DMS53 treated with DMSO at 0.1 percent for 48 hours (cell line): ENCODE measurements around the gene ARPC4.

Source experiments
- DNase-seq: peaks from one replicate; lab custom pipeline; 2025; ENCODE audit not compliant: unreplicated experiment; lab: John Stamatoyannopoulos, UW

Gene ARPC4

DNA sequence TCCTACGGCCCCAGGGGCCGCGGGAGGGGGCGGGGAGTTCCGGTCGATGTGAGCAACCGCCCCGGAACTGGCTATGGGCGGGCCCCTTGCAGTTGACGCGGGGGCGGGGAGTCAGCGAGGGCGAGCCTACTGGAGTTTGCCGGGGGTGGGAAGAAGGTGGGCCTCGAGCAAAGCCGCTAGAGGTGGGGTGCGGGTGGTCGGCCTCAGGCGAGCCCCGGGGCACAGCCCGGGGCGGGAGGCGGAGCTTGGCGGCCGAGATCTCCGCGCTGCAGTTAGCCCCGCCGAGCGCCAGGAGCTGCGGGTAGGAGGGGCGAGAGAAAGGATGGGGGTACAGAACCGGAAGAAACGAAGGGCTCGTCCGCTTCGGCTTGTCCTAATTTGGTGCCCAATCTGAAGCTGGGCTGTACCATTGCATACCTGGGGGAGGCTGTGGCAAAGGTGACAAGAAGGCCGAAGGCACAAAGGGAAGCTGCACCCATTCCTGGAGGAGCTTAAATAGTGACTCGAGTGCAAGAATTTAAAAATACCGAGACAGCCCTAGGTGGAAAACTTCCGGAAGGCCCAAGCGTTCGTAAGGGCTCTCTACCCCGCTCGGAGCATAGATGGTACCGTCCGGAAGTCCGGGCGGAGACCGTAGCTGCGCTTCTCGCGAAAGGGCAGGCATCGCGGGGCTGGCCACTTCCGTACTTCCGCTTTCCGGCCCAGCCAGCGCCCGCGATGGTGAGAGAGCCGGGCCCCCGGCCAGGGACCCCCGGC, at the start of gene ARPC4, which contains the start of gene TADA3:
Gene ARPC4, plus strand, starts transcription at position 678 of the 756 bp plus-strand sequence. Its CDS starts 40 bp downstream, at position 718.
Gene TADA3, minus strand, starts transcription at position 69 of the 756 bp plus-strand sequence. CDS start 1,007 bp downstream, outside the sequence.
- DNase-seq: peak; percentile 56

DNA sequence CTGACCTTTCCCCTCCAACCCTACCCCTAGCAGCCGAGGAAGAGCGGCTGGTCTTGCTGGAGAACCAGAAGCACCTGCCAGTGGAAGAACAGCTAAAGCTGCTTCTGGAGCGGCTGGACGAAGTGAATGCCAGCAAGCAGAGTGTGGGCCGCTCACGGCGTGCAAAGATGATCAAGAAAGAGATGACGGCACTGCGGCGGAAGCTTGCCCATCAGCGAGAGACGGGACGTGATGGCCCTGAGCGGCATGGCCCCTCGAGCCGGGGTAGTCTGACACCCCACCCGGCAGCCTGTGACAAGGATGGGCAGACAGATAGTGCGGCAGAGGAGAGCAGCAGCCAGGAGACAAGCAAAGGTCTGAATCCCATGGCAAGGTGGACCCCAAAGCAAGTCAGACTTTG, 49.3 kb upstream of the ARPC4 start:
- DNase-seq: no peak

DNA sequence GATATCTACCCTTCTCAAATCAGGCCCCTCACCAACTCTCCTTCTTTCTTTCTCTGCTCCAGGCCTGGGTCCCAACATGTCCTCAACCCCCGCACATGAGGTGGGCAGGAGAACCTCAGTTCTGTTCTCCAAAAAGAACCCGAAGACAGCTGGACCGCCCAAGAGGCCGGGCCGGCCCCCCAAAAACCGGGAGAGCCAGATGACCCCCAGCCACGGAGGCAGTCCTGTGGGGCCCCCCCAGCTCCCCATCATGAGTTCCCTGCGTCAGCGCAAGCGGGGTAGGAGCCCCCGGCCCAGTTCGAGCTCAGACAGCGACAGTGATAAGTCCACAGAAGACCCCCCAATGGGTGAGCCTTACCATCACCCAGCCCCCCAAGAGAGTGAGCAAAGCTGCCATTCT, 48.7 kb upstream of the ARPC4 start:
- no peak for DNase-seq

DNA sequence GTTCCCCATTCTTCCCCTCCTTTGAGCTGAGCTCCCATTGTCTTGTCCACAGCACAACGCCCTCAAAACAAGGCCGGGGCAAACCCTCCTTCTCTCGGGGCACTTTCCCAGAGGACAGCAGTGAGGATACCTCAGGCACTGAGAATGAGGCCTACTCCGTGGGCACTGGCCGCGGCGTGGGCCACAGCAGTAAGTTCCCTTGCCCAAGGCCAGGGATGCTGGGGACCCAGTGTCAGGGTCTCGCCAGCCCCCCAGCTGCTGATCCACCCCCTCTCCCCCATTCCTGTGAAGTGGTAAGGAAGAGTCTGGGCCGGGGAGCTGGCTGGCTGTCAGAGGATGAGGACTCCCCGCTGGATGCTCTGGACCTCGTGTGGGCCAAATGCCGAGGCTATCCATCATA, 47.4 kb upstream of the ARPC4 start:
- no peak for DNase-seq

DNA sequence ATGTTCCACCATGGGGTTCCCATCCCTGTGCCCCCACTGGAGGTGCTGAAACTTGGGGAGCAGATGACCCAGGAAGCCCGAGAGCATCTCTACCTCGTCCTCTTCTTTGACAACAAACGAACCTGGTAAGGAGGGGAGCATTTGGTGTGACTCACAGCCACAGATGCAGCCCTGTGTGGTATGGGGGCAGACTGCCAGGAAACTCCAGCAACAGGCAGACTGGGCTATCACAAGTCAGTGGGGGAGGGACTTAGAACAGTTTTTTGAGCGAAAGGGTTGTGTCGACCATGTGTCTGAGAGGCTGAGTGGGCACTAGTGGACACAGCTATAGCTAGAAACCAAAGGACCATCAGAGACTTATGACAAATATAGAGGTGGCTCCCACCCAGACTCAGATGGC, 46.6 kb upstream of the ARPC4 start:
- no peak for DNase-seq

DNA sequence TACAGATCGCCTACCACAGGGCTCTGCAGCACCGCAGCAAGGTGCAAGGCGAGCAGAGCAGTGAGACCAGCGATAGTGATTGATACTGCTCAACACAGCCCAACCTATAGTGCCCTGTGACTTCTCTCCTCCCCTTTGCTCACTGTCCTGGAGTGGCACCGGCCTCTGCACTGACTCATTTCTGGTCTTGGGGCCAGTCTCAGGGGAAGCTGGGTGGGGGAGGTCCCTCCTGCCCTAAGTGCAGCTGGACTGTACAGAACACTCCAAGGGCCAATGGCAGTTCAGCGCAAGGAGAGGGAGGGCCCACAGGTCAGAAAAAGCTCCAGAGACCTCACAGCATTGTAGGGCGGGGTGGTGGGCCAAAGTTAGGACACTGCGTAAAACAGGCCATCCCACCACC, 45.6 kb upstream of the ARPC4 start:
- DNase-seq: no peak

DNA sequence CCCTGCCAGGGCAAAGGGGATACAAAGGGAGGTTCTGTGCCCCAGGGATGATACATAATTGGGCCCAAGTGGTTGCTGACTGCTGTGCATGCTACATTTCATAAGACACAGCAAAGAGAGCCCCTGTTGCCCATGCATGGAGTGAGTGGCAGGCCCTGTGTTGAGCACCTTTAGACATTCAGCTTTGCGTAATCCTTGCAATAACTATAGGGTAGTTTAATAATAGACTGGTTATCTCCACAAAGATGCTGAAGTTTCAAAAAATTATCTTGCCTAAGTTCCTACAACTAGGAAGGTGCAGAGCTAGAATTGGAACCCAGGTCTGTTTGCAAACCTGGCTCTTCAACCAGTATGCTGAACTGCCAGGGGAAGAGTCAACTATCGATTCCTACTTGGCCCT, 44.9 kb upstream of the ARPC4 start:
- DNase-seq: no peak

DNA sequence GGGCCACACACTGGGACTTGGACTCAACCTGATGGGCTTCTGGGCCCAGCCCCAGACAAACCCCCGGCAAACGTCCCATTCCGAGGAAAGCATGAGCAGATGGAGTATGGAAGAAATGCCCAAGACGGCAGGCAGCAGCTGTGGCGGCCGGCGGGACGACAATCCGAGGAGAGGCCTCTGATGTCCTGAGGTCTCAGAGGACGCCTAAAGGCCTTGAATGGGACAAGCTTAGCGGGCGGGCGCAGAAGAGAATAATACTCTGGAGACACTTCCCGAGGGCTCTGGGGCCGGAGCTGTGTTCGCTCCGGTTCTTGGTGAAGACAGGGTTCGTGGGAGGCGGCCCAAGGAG, 43.6 kb upstream of the ARPC4 start:
- DNase-seq: no peak

DNA sequence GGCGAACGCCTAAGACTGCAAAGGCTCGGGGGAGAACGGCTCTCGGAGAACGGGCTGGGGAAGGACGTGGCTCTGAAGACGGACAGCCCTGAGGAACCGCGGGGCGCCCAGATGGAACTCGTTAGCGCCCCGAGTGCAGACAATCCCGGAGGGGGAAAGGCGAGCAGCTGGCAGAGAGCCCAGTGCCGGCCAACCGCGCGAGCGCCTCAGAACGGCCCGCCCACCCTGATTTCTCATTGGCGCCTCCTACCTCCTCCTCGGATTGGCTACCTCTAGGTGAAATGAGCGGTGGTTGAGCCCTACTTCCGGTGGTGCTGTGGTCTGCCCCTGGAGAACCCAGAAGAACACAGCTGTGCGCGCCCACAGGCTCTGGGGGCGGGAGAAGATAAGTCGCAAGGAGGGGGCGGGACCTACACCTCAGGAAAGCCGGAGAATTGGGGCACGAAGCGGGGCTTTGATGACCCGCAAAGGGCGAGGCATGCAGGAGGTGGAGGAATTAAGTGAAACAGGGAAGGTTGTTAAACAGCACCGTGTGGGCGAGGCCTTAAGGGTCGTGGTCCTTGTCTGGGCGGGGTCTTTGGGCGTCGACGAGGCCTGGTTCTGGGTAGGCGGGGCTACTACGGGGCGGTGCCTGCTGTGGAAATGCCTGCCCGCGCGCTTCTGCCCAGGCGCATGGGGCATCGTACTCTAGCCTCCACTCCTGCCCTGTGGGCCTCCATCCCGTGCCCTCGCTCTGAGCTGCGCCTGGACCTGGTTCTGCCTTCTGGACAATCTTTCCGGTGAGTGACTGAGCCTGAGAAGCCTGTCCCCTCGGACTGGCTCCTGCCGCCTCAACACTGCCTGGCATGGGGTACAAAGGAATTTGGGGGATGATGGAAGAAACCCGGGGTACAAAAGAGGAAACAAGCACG, 43.0 kb upstream of the ARPC4 start, which contains the start of gene OGG1:
Gene OGG1, plus strand, starts transcription at position 308 of the 911 bp plus-strand sequence. Its CDS starts 335 bp downstream, at position 643.
- DNase-seq: peak; percentile 51

DNA sequence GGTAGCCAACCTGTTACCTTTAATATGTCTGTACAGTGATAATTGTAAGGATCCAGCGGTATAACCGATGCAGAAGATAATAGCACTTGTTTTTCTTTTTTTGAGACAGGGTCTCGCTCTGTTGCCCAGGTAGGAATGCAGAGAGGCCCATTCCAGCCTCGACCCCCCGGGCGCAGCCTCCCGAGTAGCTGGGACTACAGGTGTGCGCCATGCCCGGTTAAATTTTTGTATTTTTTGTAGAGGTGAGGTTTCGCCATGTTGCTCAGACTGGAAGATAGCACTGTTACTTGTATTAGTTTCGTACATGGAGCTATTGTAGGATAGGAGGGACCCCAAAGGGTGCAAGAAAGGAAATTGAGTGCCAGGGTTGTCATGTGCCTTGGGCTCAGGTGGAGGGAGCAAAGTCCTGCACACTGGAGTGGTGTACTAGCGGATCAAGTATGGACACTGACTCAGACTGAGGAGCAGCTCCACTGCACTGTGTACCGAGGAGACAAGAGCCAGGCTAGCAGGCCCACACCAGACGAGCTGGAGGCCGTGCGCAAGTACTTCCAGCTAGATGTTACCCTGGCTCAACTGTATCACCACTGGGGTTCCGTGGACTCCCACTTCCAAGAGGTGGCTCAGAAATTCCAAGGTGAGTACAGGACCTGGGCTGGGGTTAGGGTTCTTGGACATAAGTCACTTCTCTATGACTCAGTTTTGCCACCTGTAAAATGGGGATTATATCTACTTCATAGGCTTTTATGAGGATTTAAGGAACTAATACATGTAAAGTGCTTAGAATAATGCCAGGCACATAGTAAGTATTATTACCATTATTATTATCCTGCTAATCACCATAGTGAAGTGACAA, 42.1 kb upstream of the ARPC4 start:
- DNase-seq: no peak

DNA sequence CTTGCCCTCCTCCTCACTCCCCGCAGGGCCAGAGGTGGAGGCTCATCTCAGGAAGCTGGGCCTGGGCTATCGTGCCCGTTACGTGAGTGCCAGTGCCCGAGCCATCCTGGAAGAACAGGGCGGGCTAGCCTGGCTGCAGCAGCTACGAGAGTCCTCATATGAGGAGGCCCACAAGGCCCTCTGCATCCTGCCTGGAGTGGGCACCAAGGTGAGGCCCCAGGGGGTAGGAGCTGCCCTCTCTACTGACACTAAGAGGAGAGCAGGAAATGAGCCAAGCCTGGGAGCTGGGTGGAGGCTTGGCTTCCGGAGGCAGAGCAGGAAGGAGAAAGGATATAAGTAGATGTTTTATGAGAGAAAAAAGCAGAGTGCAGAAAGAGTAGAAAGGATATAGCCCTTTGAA, 38.2 kb upstream of the ARPC4 start:
- no peak for DNase-seq

DNA sequence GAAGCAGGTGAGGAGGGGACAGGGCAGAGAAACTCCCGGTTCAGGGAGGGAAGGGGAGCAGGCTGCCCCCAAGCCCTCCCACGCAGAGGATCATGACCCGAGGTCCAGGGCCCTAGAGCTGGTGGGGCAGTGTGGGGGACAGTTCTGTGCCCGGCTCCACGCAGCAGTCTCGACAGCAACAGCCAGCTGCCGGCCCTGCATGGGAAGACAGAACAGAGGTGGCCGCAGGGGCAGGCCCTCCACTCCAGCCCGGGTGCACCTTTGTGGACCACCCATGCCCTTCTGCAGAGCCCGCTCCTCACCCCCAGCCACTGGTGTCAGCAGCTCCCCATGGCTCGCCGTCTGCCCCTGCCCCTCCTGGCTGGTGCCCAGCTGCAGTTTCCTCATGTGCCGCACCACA, 35.5 kb upstream of the ARPC4 start:
- no peak for DNase-seq

DNA sequence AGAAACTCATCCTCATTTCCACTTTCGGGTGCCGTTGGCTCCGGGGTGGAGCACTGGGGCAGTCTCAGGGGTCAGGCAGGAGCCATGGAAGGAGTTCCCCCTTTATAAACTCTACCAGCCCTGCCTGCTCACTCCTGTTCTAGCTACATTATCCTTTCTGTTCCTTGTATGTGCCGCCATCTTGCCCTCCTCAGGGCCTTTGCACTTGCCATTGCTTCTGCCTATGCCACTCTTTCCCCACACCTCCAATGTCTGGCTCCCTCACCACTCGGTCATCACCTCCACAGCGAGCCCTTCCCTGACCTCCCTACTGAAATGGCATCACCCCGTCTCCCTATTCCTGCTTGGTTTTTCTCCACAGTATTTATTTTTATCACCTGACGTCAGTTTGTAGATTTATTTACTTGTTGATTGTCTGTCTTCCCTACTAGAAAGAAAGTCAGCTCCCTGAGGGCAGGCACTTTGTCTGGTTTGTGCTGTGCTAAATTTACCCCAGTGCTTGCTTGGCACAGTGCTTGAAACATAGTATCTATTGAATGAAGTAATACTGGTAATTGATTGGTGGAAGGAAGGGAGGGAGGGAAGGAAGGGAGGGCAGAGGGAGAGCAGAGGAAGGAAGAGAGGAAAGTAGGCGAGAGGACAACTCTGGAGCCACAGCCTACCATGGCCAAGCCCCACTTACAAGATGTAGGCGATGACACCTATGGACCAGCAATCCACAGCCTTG, 31.9 kb upstream of the ARPC4 start:
- DNase-seq: no peak

DNA sequence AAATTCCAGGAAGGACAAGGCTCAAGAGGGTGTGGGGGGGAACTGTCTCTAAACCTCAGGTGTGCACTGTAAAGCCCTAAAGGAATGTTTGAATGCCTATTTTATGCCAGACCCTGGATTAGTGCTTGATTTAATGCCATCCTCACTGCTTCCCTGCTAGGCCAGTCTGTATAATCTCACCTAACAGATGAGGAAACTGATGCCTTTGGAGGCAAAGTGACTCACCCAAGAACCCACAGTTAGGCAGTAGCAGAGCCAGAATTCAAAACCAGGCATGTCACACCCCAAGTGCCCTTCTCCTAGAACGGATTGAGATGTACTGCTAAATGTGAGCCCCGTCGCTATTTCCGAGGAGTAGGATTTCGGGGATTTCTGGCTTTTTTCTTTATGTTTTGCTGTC, 31.0 kb upstream of the ARPC4 start:
- DNase-seq: no peak

DNA sequence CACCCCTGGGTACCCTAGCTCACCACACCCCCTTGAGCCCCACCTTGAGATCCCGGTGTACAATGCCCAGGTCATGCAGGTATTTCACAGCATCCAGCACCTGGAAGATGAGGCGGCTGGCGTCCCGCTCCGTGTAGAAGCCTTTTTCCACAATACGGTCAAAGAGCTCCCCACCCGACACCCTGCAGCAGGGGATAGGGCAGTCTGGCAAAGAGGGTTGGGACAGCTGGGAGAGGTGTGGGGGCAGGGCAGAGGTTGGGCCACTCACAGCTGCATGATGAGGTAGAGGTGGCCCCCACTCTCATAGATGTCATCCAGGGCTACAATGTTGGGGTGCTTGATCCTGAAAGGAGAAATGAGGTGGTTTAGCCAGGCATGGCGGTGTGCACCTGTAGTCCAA, 30.0 kb upstream of the ARPC4 start:
- DNase-seq: no peak

DNA sequence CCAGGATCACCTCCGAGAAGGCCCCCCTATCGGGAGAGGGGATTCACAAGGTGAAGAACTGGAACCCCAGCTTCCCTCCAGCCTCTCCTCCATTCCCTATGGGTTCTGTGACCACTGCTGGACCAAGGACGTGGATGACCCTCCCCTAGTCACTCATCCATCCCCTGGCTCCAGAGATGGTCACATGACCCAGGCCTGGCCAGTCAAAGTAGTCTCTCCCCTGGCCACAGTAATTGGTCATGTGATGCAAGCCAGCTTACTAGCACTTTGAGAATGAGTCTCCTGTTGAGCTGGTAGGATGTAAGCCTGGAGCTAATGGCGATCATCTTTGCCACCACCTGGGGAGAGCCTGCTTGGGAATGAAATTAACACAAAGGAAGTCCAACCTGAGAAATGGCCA, 27.0 kb upstream of the ARPC4 start:
- DNase-seq: no peak

DNA sequence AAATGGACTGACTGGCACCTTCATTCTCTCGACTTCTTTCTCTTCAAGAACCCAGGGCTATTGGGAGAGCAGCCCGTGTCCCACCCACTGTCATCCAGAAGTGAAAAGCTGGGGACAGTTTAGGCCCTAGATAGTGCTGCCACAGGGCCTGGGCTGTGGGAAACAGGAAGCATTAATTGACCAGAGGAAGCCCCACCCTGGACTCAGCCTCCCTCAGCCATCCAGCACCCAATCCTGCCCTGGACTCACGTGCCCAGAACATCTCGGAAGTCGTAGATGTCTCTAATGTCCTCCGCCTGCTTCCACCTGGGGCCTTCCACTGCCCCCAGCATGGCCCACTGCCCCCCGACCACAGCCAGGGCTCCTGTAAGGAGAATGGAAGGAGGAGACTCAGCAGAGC, 25.5 kb upstream of the ARPC4 start:
- DNase-seq: no peak

DNA sequence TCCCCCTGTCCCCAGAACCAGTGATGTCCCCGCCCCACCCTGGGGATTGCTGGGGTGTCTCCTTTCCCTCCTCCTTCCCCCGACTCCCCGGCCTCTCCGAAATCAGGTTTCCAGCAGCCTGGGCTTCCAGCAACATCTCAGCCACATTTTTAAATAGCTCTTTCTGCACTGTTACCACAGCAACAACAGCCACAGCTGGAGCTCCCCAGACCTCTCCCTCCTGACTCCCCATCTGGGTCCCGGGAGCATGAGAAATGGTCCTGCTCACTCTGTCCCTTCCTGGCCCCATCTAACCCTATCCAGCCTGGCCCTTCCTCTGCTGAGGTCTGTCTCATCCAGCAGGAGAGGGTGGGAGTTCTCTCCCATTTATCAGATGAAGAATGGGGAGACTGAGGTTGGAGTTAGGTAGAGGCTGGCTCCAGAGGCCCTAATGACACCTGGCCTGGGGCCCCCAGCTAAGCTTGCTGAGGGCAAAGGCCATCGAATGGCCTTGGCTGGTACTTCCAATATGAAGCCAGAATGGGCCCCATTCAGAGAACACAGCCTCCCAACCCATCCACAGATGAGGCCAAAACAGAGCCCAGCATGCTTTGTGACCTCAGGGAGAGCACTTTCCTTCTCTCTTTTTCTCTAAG, 24.6 kb upstream of the ARPC4 start:
- DNase-seq: no peak

DNA sequence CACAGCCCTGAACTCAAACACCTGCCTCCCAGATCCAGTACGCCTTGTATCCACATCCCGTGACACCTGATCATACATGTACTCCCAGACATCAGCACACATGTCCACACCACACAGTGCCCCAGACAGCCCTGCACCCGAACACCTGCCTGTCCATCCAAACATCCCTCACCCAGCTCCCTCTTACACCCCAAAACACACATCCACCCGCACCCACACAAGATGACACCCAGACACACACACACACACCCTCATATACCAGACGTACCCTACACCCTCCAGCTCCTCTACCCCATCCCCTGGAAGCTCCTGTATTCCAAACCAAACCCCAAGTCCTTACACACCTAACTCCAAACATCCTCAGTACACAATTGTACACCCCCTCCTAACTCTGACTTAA, 23.9 kb upstream of the ARPC4 start:
- DNase-seq: no peak
